ENCODE measurements around the gene DOCK2. TPM values are rescaled to one million over a fixed set of nuclear protein-coding genes. Genes with fewer than 3 reads are reported as not detected.

Gene DOCK2
- total and polyA plus RNA-seq, 2 donors (not counting 3 experiments of a cell fraction or from before 2014, with no cell fraction given): 0.62 to 4.8 TPM

GRCh38 chr5:169656125-169656901 lies 19.2 kb downstream of the DOCK2 start:
- Histone ChIP-seq H3K9ac (replicated peaks; ENCODE audit: extremely low read depth, insufficient read depth, low read length) (no peak overlapping the region), H3K9me3 (replicated peaks; ENCODE audit: control insufficient read depth, insufficient read depth, low read length) (no peaks in the 10 kb centered on the region), H3K36me3 (ENCODE audit: control insufficient read depth in 2 of 2, extremely low read depth in 1 of 2, insufficient read depth in 2 of 2, low read length in 2 of 2) (no peaks in the 10 kb centered on the region), H3K27ac (ENCODE audit: insufficient read depth, low read depth, low read length) (no peak overlapping the region), H2AFZ (ENCODE audit: low read depth, low read length) (peak overlapping the region; percentile 30), H3K4me1 (ENCODE audit: control insufficient read depth, extremely low read depth, insufficient read depth, low read length) (peaks cover 3% of the 10 kb centered on the region), H3K4me2 (ENCODE audit: insufficient read depth, low read length) (no peak overlapping the region), H3K27me3 (ENCODE audit: control insufficient read depth in 2 of 2, insufficient read depth in 2 of 2, low read length in 2 of 2) (no peaks in the 10 kb centered on the region), H3K4me3 (replicated peaks in 1 of 3; ENCODE audit: insufficient read depth in 1 of 3, low read depth in 1 of 3, low read length in 3 of 3) (no peak overlapping the region), H4K20me1 (replicated peaks; ENCODE audit: control insufficient read depth, extremely low read depth, insufficient read depth, low read length) (no peaks in the 10 kb centered on the region), H3K9me1 (replicated peaks; ENCODE audit: control insufficient read depth, extremely low read depth, insufficient read depth, low read length) (no peaks in the 10 kb centered on the region), H3K79me2 (ENCODE audit: control insufficient read depth, insufficient read depth, low read length) (no peaks in the 10 kb centered on the region)
- dilution Hi-C loops (cut with MboI; ENCODE audit: extremely low pct_ligation_motif_present, low sequenced_read_pairs) (no loop called here), intact Hi-C loops (cut with micrococcal nuclease) (no loop called here)
- peak; percentile 18 for TF ChIP-seq JUN (IDR thresholded peaks at IDR 0.05; ENCODE audit: borderline replicate concordance, insufficient read depth, insufficient read length, low read depth)
- peak; percentile 40 for TF ChIP-seq FOS (IDR thresholded peaks at IDR 0.05; ENCODE audit: borderline replicate concordance, insufficient read depth, low read length)
- no peak for TF ChIP-seq EZH2 (IDR thresholded peaks at IDR 0.05; ENCODE audit: borderline replicate concordance, low read depth, low read length, severe bottlenecking)
- FAIRE-seq (no peak), DNase-seq (ENCODE audit: low read depth, low spot score) (no peak)
- no TSS peak for BruUV-seq (replicated peaks)
- ChIA-PET CTCF (no interaction called here), POLR2A (no interaction called here)

GRCh38 chr5:169657127-169657526 lies 20.1 kb downstream of the DOCK2 start:
- ChIA-PET CTCF (no interaction called here), POLR2A (no interaction called here)
- BruUV-seq (replicated peaks): no TSS peak
- no peaks in the 10 kb centered on the region for H4K20me1 ChIP-seq (replicated peaks; ENCODE audit: control insufficient read depth, extremely low read depth, insufficient read depth, low read length)
- no peaks in the 10 kb centered on the region for H3K27me3 ChIP-seq (ENCODE audit: control insufficient read depth in 2 of 2, insufficient read depth in 2 of 2, low read length in 2 of 2)
- intact Hi-C loops (cut with micrococcal nuclease) (no loop called here), dilution Hi-C loops (cut with MboI; ENCODE audit: extremely low pct_ligation_motif_present, low sequenced_read_pairs) (no loop called here)
- FAIRE-seq (no peak), DNase-seq (ENCODE audit: low read depth, low spot score) (no peak)
- no peaks in the 10 kb centered on the region for H3K79me2 ChIP-seq (ENCODE audit: control insufficient read depth, insufficient read depth, low read length)
- no peak overlapping the region for H3K4me3 ChIP-seq (replicated peaks in 1 of 3; ENCODE audit: insufficient read depth in 1 of 3, low read depth in 1 of 3, low read length in 3 of 3)
- no peaks in the 10 kb centered on the region for H3K36me3 ChIP-seq (ENCODE audit: control insufficient read depth in 2 of 2, extremely low read depth in 1 of 2, insufficient read depth in 2 of 2, low read length in 2 of 2)
- no peak overlapping the region for H3K27ac ChIP-seq (ENCODE audit: insufficient read depth, low read depth, low read length)
- H3K4me2 ChIP-seq (ENCODE audit: insufficient read depth, low read length): no peak overlapping the region
- no peak overlapping the region for H2AFZ ChIP-seq (ENCODE audit: low read depth, low read length)
- no peaks in the 10 kb centered on the region for H3K4me1 ChIP-seq (ENCODE audit: control insufficient read depth, extremely low read depth, insufficient read depth, low read length)
- no peaks in the 10 kb centered on the region for H3K9me3 ChIP-seq (replicated peaks; ENCODE audit: control insufficient read depth, insufficient read depth, low read length)
- H3K9me1 ChIP-seq (replicated peaks; ENCODE audit: control insufficient read depth, extremely low read depth, insufficient read depth, low read length): no peaks in the 10 kb centered on the region
- no peak for TF ChIP-seq MAX (IDR thresholded peaks at IDR 0.05; ENCODE audit: insufficient read depth, insufficient read length)
- TF ChIP-seq EZH2 (IDR thresholded peaks at IDR 0.05; ENCODE audit: borderline replicate concordance, low read depth, low read length, severe bottlenecking): no peak
- TF ChIP-seq MYC (IDR thresholded peaks at IDR 0.05; ENCODE audit: low read depth, low read length): no peak
- no peak for TF ChIP-seq POLR2AphosphoS5 (IDR thresholded peaks at IDR 0.05; ENCODE audit: insufficient read depth, low read depth, low read length)
- TF ChIP-seq JUN (IDR thresholded peaks at IDR 0.05; ENCODE audit: borderline replicate concordance, insufficient read depth, insufficient read length, low read depth): no peak
- no peak for TF ChIP-seq CTCF (IDR thresholded peaks at IDR 0.05; ENCODE audit: extremely low read depth in 1 of 2, insufficient read depth in 1 of 2, low read depth in 1 of 2, low read length in 2 of 2)
- TF ChIP-seq POLR2A (IDR thresholded peaks at IDR 0.05; ENCODE audit: low read depth, low read length): no peak
- TF ChIP-seq GATA2 (IDR thresholded peaks at IDR 0.05; ENCODE audit: insufficient read depth, insufficient read length, low read depth, low read length): no peak
- TF ChIP-seq FOS (IDR thresholded peaks at IDR 0.05; ENCODE audit: borderline replicate concordance, insufficient read depth, low read length): no peak
- H3K9ac ChIP-seq (replicated peaks; ENCODE audit: extremely low read depth, insufficient read depth, low read length): no peak overlapping the region
